Embryonic facial prominence (tissue), 1 donor: ENCODE measurements around the gene EFR3B.

Experiments
- DNase-seq: peaks from one replicate; pipeline ENCODE4 v3.0.0-alpha.2; 2016; ENCODE audit errors: extremely low spot score

The EFR3B gene

GRCh38 chr2:25034081-25034480, 7.8 kb upstream of the EFR3B start:
- no peak for DNase-seq

DNA sequence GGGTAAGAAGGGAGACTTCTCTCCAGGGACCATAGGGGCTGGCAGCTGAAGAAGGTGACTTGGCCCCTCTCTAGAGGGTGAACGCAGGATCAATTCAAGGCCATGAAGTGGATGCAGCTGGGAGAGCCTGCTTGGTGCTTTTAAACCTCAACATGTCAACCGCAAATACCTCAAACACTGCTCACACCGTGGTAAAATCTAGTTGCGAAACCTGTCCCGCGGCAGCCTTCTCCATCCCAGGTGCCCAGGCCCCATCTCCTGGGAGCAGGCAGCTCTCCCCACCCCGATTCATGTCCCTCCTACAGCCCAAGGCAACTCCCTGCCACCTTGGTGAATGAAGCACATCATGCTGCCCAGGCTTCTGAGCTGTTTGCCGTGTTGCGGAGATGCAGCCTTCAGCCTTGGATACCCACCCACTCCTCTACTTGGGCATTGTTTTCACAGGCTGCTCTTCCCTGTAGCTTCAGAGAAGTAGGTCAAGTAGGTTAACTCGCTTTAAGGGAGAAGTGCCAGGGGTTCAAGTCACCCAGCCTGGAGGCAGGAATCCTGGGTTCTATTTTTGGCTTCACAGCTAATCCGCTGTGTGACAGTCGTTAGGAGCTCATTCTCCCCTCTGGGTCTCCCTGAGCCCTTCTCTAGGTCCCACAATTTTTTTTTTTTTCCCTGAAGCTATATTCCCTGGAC, 6.2 kb upstream of the EFR3B start:
- DNase-seq, result no peak

GRCh38 chr2:25036221-25036559, 5.7 kb upstream of the EFR3B start:
- DNase-seq, result no peak

DNA sequence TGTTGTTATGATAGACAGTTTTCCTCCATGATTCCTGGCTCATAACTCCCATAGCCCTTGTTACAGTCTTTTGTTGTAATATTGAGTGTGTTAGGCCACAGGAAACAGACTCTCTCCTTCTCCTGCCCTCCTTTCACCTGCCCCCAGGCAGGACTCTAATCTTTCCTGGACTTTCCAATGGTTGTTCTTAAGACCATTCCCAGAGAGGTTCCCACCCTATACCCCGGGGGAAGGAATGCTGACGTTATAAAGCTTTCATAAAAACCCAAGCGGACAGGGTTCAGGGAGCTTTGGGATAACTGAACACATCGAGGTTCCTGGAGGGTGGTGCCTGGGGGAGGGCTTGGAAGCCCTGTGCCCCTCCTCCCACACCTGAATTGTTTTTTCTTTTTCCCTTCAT, 2.8 kb upstream of the EFR3B start:
- no peak for DNase-seq

- peak; percentile 43 for DNase-seq
Observed at GRCh38 chr2:25041307-25041927, 459 bp upstream of the EFR3B start.

GRCh38 chr2:25042321-25043240, 705 bp downstream of the EFR3B start:
- peak; percentile 36 for DNase-seq

GRCh38 chr2:25043241-25043867, 1.5 kb downstream of the EFR3B start:
- DNase-seq, result no peak

GRCh38 chr2:25044011-25044410, 2.1 kb downstream of the EFR3B start:
- no peak for DNase-seq

GRCh38 chr2:25044990-25045389, 3.1 kb downstream of the EFR3B start:
- no peak for DNase-seq

DNA sequence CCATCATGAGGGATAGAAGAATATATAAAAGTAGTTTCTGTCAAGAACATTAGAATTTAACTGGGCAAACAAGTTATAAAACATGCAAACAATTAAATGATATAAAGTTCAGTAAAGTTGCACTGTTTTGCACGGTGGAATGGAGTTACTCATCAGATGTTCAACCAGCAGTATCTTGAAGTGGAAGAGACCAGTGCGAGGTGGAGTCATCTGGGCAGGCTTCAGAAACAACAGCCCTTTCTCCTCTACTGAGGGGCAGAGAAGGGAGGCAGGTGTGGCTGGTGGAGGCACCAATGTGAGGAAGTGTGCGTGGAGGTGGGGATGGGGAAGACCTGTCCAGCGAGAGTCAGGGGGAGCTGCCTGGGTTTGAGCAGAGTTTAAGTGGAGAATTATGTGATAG, 7.5 kb downstream of the EFR3B start:
- no peak for DNase-seq

GRCh38 chr2:25050128-25050527, 8.3 kb downstream of the EFR3B start:
- no peak for DNase-seq

DNA sequence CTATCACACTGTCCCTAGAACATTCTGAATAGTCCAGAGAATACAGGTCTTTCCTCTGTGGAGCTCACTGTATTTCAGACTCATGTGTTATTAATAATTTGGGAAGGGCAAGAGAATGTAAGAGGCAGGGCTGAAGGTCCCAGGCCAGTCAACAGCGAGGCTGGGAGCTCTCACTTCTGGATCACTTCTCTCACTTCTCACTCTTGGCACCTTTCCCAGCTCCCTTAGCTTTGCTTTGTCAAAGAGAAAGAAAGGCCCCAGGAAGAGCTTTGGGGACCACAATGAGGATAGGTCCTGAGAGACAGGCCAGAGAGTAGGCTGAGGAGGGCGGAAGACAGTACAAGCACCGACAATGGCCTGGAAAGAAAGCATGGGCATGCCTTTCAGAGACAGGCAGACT, 11.2 kb downstream of the EFR3B start:
- no peak for DNase-seq

GRCh38 chr2:25054720-25055119, 12.8 kb downstream of the EFR3B start:
- DNase-seq, result no peak

DNA sequence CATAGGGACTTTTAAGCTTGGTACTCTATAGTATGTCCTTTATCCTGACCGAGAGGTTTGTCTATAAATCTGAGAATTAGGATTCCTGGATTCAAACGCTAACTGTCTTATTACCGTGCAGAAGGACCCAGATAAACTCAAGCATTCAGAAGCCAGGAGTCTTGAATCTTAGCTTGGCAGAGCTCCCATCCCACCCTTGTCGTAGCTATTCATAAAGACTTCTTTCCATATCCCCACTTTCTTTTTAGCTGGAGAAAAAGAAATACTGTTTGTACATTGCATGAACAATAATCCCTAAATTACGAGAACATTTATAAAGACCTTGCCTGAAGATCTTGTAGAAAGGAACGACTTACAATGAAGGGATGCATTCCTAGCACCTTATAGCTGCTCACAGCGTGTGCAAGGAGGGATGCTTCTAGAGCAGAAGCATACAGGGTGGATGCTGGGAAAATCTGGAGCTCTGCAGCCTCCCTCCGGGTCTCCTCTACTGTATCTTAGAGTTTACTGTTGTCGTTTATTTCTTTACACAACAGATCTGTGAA, 13.6 kb downstream of the EFR3B start:
- no peak for DNase-seq

- DNase-seq, result no peak
Observed at GRCh38 chr2:25056098-25056821, 14.4 kb downstream of the EFR3B start.

DNA sequence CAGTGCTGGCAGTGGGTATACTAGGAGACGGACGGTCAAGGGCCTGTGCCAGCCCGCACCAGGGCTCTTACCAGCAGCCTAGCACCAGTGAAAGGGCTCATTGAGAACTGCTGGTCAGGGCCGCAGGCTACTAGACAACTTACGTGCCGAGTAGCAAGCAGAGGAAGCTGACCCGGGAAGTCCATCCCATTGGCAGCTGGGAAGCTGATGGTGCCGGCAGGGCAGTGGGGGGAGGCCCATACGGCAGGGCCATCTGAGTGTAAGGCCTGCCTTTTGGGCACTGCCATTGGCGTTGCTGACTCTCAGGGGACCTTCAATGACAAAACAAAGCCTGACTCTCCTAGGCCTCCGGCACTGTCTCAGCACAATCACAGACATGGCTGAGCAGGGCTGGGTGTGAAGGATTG, 20.6 kb downstream of the EFR3B start:
- no peak for DNase-seq

DNA sequence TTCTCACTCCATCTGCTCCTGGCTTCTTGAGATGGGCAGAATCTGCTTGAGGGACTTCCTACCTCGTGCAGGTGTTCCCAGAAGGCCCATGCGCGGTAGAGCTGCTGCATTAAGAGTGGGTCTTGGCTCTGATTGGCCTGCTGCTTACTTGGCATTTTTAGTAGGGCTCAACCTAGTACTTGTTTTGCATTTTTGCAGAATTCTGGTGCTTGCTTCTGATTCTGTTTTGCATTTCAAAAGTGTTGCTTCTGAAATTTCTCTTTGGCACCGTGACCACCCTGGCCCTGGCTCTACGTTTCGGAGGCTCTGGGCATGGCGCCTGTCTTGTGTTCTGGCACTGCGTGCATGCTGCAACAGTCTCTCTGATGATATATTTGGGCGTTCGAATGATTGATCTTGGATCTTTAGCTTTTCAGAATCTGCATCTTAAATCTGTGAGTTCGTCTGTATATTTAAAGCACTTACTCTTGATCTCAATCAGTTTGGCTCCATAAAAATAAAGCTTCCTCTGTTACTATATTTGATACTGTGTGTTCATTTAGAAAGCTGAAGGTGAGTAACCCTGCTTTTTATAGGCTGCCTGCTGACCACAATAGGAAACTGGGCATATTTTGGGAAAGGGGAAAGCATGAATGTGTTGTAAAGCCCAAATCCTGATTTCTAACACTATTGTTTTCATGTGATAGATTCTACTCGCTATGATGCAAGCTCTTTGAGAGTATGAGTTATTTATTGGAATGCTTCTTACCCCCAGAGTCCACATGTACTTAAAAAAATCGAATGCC, 22.2 kb downstream of the EFR3B start:
- no peak for DNase-seq

GRCh38 chr2:25065768-25066167, 23.9 kb downstream of the EFR3B start:
- DNase-seq, result no peak

- no peak for DNase-seq
Observed at GRCh38 chr2:25066455-25066854, 24.6 kb downstream of the EFR3B start.

DNA sequence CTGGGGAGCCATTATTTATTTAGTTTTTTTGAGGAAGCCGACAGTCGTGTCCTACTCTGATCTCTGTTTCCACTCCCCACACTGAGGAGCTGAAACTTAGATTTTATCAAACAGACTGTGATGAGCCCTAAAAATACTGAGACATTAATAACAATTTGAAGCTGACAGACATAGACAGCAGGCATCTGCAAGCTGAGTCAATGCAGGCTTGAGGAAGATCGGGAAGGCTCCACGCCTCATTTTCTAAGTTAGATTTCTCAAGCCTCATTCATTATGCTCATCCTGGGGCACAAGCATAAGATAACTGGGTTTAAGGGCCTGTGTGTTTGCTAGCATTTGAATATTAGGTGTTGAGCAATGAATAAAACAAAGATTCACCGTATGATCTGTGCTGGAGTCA, 26.3 kb downstream of the EFR3B start:
- DNase-seq, result no peak

GRCh38 chr2:25071966-25072365, 30.1 kb downstream of the EFR3B start:
- DNase-seq, result no peak
